WTC11 (cell line): ENCODE measurements around the gene NINL. TPM values are rescaled to one million over a fixed set of nuclear protein-coding genes. Genes with fewer than 3 reads are reported as not detected.
A peak's percentile ranks its signal among the peaks of the same experiment; 100 is the strongest.

Experiments
- ATAC-seq: fragments of 200-7000 bp; cut with Tn5 transposase; 2 replicates; pipeline ENCODE4 v1.10.0; 2021; ENCODE audit warnings: mild to moderate bottlenecking, moderate library complexity
- CTCF ChIA-PET: fragments of 300-600 bp; sonication (Branson Sonifier 250); formaldehyde crosslinking; loops from one replicate; lab custom pipeline; 2021; ENCODE audit warnings: antibody characterized with exemption; lab: Charles Lee
- POLR2A ChIA-PET: fragments of 350-600 bp; sonication (Branson Sonifier 250); formaldehyde crosslinking; loops from one replicate; lab custom pipeline; 2021; ENCODE audit warnings: antibody characterized with exemption; lab: Charles Lee
- DNase-seq: peaks from one replicate; pipeline ENCODE4 v3.0.0; 2021; ENCODE audit warnings: low spot score
- H3K27ac Mint-ChIP-seq: 2 replicates; pipeline ENCODE4 v1.8.0; 2021; ENCODE audit warnings: mixed read lengths
- H3K27me3 Mint-ChIP-seq: 2 replicates; pipeline ENCODE4 v1.8.0; 2021; ENCODE audit warnings: low read depth, mild to moderate bottlenecking, moderate library complexity, mixed read lengths
- H3K36me3 Mint-ChIP-seq: 2 replicates; pipeline ENCODE4 v1.8.0; 2021; ENCODE audit warnings: mixed read lengths
- H3K4me1 Mint-ChIP-seq: 2 replicates; pipeline ENCODE4 v1.8.0; 2022; ENCODE audit warnings: mixed read lengths
- H3K4me3 Mint-ChIP-seq: 2 replicates; pipeline ENCODE4 v1.8.0; 2021; ENCODE audit warnings: mild to moderate bottlenecking, moderate library complexity, mixed read lengths
- H3K9me3 Mint-ChIP-seq: 2 replicates; pipeline ENCODE4 v1.8.0; 2021; ENCODE audit warnings: mixed read lengths
- AFF4 ChIP-seq: sonication (generic); formaldehyde crosslinking; IDR thresholded peaks from 2 replicates; pipeline ENCODE4 v1.8.1; 2023; ENCODE audit warnings: mild to moderate bottlenecking, missing genetic modification reagents, borderline replicate concordance
- EMX1 ChIP-seq: fragments of 250-450 bp; sonication (Bioruptor Pico); IDR thresholded peaks from 2 replicates; pipeline ENCODE4 v1.8.0; 2021; ENCODE audit warnings: mild to moderate bottlenecking
- IRF2 ChIP-seq: sonication (generic); formaldehyde crosslinking; IDR thresholded peaks from 2 replicates; pipeline ENCODE4 v1.8.0; 2022; ENCODE audit warnings: low read depth, missing genetic modification reagents, borderline replicate concordance
- JAZF1 ChIP-seq: fragments of 250-450 bp; sonication (Bioruptor Pico); IDR thresholded peaks from 2 replicates; pipeline ENCODE4 v1.9.0; 2021; ENCODE audit warnings: moderate library complexity, mild to moderate bottlenecking, inconsistent platforms
- MLX ChIP-seq: sonication (generic); formaldehyde crosslinking; IDR thresholded peaks from 2 replicates; pipeline ENCODE4 v1.8.1; 2023; ENCODE audit warnings: mild to moderate bottlenecking, missing genetic modification reagents, moderate library complexity
- NFE2L1 ChIP-seq: sonication (generic); formaldehyde crosslinking; IDR thresholded peaks from 2 replicates; pipeline ENCODE4 v1.8.1; 2023; ENCODE audit warnings: missing genetic modification reagents
- NR1H2 ChIP-seq: sonication (generic); formaldehyde crosslinking; IDR thresholded peaks from 2 replicates; pipeline ENCODE4 v1.9.0; 2021; ENCODE audit warnings: mild to moderate bottlenecking, moderate library complexity, missing genetic modification reagents
- SMAD4 ChIP-seq: sonication (generic); formaldehyde crosslinking; IDR thresholded peaks from 2 replicates; pipeline ENCODE4 v1.8.0; 2022; ENCODE audit warnings: mild to moderate bottlenecking, missing genetic modification reagents
- STAT6 ChIP-seq: sonication (generic); formaldehyde crosslinking; conservative IDR thresholded peaks from 2 replicates; pipeline ENCODE4 v1.8.1; 2023; ENCODE audit warnings: mild to moderate bottlenecking, low read depth, missing genetic modification reagents, moderate library complexity
- ZNF416 ChIP-seq: fragments of 250-450 bp; sonication (Bioruptor Pico); IDR thresholded peaks from 2 replicates; pipeline ENCODE4 v1.9.0; 2021; ENCODE audit warnings: mild to moderate bottlenecking, inconsistent platforms
- ZNF423 ChIP-seq: fragments of 250-450 bp; sonication (Bioruptor Pico); IDR thresholded peaks from 2 replicates; pipeline ENCODE4 v2.1.2; 2022; ENCODE audit warnings: mild to moderate bottlenecking, moderate library complexity
- total RNA-seq: library from RNA; stranded (reverse); gene quantifications from 3 replicates; pipeline ENCODE4 v1.2.3, GENCODE V29; 2021
- TF ChIP-seq, protein P1 (sequence below): sonication (generic); formaldehyde crosslinking; IDR thresholded peaks from 2 replicates; pipeline ENCODE4 v1.8.1; 2022; ENCODE audit warnings: mild to moderate bottlenecking, moderate library complexity, missing genetic modification reagents
- TF ChIP-seq, protein P2 (sequence below): sonication (generic); formaldehyde crosslinking; IDR thresholded peaks from 2 replicates; pipeline ENCODE4 v1.8.1; 2023; ENCODE audit warnings: mild to moderate bottlenecking, missing genetic modification reagents, moderate library complexity

NINL gene
- total RNA-seq, 1 experiment from 2014 or later, result 36.0 TPM

GRCh38 chr20:25496165-25496967 is 89.0 kb downstream of the NINL start (continued):
- TF ChIP-seq STAT6 (CRISPR knock-in tag) (no peak), JAZF1 (CRISPR knock-in tag) (no peak), AFF4 (no peak), MLX (no peak), EMX1 (no peak), SMAD4 (CRISPR knock-in tag) (no peak), ZNF423 (CRISPR knock-in tag) (no peak), NR1H2 (no peak), IRF2 (CRISPR knock-in tag) (no peak)
- TF ChIP-seq, protein P1, sequence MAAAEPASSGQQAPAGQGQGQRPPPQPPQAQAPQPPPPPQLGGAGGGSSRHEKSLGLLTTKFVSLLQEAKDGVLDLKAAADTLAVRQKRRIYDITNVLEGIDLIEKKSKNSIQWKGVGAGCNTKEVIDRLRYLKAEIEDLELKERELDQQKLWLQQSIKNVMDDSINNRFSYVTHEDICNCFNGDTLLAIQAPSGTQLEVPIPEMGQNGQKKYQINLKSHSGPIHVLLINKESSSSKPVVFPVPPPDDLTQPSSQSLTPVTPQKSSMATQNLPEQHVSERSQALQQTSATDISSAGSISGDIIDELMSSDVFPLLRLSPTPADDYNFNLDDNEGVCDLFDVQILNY (CRISPR knock-in tag), result no peak

DNA sequence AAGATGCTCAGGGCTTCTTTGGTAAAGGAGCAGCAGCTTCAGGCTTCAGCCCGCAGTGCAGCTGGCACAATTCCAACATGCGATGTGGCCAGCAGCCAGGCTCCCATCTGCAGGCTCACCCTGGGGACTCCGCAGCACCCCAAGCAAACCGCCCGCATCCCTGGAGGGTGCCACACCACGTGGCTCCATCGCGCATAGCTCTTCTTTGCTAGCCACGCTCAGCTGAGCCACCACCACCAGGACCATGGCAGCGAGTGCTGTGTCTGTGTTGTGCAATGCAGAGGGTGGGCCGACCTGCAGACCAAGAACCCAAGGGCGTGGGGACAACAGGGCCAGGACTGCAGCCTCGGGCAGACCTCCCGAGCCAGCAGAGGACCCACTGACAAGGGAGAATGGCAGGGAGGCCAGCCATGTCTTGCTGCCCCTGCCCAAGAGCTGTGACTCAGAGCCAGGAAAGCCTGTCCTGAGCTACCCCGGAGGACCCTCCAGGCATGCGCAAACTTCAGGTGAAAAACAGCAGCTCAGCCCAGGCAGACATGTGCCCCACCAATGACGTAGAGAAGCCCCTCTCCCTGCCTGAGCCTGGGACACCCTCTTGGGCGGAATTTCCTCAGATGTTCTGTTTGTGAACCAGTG is 90.0 kb downstream of the NINL start:
- CTCF ChIA-PET, result no interaction called here
- no peak for DNase-seq
- TF ChIP-seq NFE2L1 (CRISPR knock-in tag), result no peak

DNA sequence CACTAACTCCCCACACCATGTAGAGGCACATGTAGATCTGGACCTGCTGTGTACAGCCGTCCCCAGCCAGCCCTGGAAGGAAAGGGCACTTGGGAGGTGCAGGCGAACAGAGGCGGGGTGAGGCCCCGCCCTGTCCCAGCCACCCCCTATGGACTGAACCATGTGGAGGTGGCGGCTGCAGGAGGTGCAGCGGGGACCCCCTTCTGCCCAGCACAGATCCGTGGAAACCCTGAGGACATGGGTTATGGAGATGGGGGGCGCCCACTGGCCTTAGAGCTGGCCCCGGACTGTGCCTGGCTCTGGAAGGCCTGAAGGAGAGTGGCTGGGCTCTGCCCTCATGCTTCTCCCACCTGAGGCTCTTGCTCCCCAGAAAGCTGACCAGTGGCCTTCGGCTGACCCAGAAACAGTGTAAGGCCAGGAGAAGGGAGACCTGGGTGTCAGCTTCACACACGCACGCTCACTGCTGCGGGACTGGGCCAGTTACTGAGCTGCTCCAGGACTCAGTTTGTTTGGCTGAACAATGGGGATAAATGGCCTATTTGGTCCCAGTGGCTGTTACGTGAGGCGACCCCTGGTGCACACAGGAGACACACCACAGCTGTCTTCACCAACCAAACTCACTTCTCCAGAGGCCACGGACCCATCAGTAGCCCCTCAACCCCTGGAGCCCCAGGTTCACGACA is 90.7 kb downstream of the NINL start:
- ATAC-seq, result no peak
- H3K27ac Mint-ChIP-seq, result peak overlapping the region; percentile 15; the same call in 1 of the 2 replicates
- H3K4me1 Mint-ChIP-seq, result peaks cover 14% of the 10 kb centered on the region
- POLR2A ChIA-PET, result no interaction called here
- CTCF ChIA-PET, result no interaction called here
- no peak for DNase-seq
- peaks cover 25% of the 10 kb centered on the region for H3K36me3 Mint-ChIP-seq
- no peaks in the 10 kb centered on the region for H3K27me3 Mint-ChIP-seq
- no peaks in the 10 kb centered on the region for H3K9me3 Mint-ChIP-seq
- no peak overlapping the region for H3K4me3 Mint-ChIP-seq
- TF ChIP-seq, protein P2, sequence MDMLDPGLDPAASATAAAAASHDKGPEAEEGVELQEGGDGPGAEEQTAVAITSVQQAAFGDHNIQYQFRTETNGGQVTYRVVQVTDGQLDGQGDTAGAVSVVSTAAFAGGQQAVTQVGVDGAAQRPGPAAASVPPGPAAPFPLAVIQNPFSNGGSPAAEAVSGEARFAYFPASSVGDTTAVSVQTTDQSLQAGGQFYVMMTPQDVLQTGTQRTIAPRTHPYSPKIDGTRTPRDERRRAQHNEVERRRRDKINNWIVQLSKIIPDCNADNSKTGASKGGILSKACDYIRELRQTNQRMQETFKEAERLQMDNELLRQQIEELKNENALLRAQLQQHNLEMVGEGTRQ, result no peak
- TF ChIP-seq ZNF416 (CRISPR knock-in tag), result no peak

More for the DNA sequence above, 90.0 kb downstream of the NINL start:
- H3K4me1 Mint-ChIP-seq, result peaks cover 8% of the 10 kb centered on the region
- no peaks in the 10 kb centered on the region for H3K27me3 Mint-ChIP-seq
- ATAC-seq, result no peak
- H3K4me3 Mint-ChIP-seq, result no peak overlapping the region
- POLR2A ChIA-PET, result no interaction called here
- no peak overlapping the region for H3K27ac Mint-ChIP-seq
- H3K36me3 Mint-ChIP-seq, result peaks cover 25% of the 10 kb centered on the region
- no peaks in the 10 kb centered on the region for H3K9me3 Mint-ChIP-seq
